G401.6 (cell line): ENCODE data around the gene ARL15.
"Not testable (repeated sequence)": the region's sequence is repeated elsewhere in the genome, so short reads cannot be mapped to it uniquely, and the experiment has no call there.

Source experiments
- FAIRE-seq: peaks from 2 replicates; lab custom pipeline; 2012; peaks lifted over from hg19 to GRCh38; lab: Jason Lieb, UNC

ARL15 gene

DNA sequence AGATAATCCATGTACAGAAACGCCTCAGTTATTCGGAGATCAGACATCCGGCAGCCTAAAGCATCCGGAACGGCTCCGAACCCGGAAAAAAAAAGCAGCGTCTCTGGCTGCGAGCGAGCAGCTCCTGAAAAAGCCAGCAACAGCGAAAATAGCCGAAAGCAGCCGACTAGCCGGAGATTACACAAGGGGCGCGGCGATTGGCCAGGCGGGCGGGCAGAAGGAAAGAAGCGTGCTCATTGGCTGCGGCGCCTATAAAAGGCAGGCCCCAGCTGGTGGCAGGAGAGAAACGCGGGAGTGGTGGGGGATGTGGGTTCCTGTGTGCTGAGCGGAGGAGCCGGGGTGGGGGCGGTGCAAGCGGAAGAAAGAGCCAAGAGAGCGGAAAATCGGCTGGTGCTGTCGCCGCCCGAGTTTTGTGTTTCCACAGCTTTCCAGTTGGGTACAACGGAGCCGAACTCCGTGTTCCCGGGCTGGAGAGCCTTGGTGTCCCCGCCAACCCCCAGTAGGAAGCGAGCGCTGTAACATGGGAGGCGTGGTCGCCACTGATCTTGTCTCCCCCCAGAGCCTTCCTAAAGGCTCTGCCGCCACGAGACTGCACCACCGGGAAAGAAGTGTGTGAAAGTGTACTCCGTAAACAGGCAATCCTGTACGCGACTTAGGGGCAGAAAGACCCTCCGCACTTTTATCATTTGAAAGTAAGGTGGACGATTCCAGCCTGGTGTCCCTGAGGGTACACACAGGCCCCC is at the start of gene ARL15:
ARL15 (minus strand) TSS at position 141 of the 743 bp plus-strand sequence.
- FAIRE-seq, result peak; percentile 60

DNA sequence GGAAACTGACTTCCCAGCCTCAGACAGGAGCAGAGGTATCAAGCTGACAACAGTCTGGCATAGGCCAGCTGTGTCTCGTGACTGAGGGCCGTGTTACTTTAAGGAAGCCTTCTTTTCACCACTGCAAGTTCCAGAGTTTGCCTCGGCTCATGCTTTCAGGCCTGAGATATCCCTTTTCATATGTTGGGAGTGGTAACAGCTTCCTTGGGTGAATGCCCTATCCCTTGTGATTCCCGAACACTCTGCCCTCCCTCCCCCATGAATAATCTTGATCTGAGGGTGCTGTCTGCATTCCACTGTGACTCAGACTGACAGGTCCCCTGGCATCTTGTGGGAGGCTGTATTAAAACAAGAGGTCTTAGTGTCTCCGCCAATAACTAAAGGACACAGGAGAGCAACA is 49.7 kb upstream of the ARL15 start:
- no peak for FAIRE-seq

DNA sequence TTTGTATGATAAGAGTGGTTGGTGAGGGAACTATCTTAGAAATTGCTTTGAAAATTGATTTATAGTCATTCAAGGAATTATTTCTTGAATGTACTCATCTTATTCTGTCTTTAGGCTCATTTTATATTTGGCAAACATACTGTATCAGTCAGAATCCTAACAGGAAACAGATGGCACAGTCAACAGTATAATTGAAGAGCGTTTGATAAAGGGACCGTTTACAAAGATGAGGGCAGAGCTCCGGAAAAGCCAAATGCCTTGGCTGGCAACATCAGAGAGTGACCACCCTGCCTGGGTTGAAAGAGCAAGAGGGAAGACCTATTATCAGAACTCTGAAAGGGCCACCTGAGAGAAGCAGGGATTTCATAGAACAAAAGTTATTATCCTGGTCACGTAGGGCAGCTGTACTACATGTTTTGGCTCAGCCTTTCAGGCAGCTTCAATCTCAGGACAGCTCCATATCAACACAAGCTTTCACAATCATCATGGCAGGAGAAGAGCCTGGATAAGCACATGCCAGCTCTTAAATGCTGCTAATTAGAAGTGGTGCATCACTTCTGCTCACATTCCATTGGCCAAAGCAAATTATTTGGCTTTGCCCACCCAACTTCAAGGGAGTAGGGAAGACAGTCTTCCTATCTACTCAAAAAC is 47.2 kb upstream of the ARL15 start:
- FAIRE-seq, result no peak

DNA sequence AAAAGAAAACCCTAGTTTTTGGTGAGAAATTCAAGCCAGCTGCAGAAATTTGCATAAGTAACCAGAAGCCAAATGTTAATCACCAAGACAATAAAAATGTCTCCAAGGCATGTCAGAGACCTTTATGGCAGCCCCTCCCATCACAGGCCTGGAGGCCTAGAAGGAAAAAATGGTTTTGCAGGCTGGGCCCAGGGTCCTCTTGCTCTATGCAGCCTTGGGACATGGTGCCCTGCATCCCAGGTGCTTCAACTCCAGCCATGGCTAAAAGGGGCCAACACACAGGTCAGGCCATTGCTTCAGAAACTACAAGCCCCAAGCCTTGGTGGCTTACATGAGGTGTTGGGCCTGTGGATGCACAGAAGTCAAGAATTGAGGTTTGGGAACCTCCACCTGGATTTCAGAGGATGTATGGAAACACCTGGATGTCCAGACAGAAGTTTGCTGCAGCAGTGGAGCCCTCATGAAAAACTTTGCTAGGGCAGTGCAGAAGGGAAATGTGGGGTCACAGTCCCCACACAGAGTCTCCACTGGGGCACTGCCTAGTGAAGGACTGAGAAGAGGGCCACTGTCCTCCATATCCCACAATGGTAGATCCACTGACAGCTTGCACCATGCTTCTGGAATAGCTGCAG is 43.7 kb upstream of the ARL15 start:
- FAIRE-seq, result not testable (repeated sequence)

DNA sequence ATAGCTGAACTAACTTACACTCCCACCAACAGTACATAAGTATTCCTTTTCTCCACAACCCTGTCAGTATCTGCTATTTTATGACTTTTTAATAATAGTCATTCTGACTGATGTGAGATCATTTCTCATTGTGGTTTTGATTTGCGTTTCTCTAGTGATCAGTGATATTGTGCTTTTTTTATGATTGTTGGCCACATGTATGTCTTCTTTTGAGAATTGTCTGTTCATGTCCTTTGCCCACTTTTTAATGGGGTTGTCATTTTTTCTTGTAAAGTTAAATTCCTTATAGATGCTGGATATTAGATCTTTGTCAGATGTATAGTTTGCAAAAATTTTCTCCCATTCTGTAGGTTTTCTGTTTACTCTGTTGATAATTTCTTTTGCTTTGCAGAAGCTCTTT is 42.2 kb upstream of the ARL15 start:
- FAIRE-seq, result not testable (repeated sequence)

DNA sequence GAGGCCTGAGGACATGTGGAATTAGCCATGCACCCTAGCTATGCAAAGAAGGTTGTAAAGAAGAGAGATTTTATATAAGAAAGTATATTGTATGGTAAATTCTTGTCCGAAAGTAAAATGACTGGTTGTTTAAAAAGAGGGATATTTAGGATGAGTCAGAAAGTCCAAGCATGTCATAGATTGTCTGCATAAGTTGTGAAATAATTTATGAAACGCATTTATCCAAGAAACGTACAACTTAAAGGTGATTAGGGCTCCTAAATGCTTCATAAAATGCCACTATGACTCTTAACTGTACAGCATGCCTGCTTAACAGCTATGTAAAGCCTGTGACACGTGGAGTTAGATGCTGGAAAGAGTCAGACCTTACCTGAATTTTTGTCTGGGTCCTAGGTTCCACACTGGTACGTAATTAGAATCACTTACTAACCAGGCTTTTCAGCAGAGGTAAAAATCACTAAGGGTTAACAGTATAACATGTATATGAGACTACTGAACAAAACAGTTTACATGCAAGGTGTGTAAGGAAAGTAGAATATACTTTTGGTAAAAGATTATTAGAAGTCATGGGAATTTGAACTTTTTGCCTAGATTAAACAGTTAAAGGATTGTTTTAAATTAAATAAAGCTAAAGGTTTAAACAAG is 37.0 kb upstream of the ARL15 start:
- FAIRE-seq, result no peak

DNA sequence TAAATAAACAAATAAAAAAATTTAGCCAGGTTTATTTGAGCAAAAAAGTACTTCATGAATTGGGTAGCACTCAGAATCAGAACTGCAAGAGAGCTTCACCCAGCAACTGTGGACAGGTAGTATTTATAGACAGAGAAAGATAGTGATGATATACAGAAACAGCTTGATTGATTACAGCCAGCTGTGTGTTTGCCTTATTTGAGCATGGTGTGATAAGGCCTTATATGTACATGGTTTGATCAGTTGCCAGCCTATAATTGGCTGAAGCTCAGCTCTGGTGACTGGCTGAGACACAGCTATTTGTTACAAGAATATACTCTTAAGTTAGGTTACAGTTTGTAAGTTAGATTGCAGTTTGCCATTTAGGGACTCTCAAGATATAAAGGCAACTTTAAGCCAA is 34.3 kb upstream of the ARL15 start:
- no peak for FAIRE-seq

DNA sequence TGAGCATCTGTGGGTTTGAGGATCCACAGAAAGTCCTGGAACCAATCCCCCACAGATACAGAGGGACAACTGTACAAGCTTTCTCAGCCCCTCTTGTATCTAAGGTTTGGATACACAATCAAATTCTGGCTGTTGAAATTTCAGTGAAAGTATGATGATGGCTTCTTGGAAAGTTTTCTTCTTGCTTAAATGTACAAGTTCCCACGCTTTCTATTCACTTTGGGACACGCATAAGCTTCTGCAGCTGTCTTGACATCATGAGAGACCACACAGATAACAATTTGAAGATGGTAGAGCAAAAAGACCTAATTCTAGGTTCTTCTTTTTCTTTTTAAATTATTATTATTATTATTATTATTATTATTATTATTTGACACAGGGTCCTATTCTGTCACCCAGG is 31.6 kb upstream of the ARL15 start:
- FAIRE-seq, result no peak

DNA sequence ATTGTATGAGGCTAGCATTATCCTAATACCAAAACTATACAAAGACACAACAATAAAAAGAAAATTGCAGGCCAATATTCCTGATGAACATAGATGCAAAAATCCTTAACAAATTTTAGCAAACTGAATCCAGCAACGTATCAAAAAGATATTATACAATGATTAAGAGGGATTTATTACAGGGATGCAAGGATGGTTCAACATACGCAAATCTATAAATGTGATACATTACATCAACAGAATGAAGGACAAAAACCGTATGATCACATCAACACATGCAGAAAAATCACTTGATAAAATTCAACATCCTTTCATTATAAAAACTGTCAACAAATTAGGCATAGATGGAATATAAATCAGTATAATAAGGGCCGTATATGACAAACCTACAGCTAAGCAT is 27.1 kb upstream of the ARL15 start:
- no peak for FAIRE-seq

DNA sequence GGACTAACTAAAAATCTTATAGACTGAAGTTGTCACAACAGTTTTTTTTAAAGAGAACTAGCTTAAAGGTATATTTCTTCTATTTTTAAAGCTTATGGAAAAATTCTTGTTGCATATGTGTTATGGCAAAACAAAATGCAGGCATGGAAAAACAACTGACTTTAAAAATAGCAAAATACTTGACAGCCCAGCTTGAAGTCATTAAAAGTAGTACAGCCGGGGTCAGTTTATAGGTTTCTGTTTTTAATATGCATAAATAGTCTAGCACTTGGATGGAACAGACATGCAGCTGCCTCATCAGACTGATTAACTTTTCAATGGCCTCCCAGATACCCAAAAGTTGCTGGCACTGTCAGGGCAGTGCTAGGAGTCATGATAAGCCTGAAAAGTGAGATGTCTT is 22.3 kb upstream of the ARL15 start:
- FAIRE-seq, result no peak

DNA sequence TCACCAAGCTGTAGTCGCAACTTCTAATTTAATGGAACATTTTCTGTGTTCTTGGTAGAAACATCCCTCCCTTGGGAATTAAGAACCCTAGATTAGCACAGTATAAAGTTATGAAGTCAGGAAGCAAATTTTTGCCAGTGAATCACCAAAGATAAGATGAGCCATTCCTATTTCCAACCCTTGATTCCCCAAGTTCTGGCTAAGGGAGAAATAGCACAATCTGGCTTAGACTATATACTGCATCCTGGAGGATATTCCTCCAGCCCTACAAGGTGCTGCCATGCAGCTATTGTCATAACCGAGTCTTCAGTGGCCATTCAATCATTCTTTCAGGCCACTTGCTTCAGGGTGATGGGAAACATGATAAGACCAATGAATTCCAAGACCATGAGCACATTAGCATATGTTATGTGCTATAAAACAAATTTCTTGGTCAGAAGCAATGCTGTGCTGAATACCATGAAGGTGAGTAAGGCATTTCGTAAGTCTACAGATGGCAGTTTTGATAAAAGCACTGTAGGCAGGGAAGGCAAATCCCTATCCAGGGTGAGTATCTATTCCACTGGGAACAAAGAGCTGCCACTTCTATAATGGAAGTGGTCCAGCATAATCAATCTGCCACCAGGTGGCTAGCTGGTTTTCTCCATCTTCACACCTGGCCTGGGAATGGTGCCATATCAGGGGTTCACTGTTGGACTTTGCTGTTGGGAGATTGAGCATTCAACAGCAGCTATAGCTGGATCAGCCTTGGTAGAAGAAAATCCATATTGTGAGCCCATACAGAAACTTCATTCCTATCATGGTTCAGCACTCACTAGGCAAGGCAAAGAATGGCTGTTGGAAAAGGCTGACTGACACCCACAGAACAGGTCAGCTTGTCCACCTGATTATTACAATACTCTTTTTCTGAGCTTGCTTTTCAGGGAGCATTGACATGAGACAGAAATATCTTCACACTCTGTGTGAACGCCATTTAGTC is 19.6 kb upstream of the ARL15 start:
- FAIRE-seq, result no peak

DNA sequence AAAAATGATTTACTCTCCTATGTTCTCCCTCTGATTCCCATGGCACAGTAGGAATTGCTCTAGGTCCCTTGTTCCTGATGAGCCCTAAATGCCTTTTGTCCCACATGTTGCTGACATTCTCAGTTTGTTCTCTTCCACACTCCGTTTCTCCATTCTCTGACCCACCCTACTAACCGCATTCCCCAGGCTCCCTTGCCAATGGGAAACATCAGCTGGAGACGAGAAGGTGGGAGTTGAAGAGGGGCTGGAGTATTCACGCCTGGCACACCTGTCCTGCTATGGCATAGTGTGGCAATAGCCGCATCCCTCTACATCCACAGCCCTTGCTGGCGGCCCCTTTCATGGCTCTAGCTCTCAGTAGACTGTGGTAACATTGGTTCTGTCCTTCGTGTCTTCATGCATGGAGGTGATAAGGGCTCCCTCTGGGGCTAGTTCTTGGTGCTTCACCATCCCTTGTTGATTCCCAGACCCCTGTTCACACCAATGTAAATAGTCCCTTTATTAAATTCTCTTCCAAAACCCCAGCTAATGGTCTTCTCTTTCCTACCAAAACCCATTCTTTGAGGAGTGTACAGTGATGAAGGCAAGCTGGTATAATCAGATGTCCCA is 16.4 kb upstream of the ARL15 start:
- FAIRE-seq, result no peak

DNA sequence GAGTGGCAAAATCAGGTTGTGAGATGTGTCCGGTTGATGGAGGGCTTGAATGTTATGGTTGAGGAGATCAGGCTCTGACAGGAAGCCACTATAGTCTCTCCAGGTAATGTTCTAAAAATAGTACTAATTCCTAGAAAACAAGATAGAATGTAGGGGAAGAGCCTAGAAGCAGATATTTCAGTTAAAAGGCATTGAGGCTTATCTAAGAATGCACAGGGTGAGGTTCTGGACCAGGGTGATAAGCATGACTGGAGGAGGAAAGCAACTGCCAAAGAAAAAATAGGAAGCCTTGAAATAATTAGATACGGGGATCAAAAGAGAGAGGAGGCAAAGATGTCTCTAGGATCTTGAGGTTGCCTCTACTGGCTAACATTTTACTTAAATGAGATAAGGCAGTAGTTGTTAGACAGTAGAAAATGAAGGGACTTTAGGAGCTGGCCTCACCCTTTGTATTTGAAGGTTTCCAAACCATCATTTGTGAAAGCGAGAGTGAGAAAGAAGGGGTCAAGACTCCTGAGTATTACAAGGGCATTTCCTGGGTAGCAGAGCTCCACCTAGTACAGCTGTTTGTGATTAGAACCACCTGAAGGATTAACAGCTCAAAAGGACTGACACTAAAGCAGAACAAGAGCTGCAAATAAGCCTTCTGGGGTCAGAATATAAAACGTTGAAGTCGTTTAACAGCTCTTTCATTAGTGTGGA is 15.4 kb upstream of the ARL15 start:
- FAIRE-seq, result no peak

DNA sequence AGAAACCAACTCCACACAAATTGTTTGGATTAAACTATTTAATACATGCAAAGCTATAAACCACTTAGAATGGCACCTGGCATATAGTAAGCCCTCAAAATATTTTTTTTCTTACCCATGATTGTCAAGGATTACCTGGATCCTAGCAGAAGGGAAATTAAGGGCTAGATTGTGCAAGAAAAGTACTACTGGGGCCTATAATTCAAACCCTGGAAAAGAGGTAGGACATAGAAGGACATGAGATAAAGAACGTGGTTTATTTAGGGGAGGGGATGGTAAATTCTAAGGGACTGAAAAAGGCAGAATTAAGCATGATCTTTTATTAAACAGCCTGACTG is 14.9 kb upstream of the ARL15 start:
- no peak for FAIRE-seq

DNA sequence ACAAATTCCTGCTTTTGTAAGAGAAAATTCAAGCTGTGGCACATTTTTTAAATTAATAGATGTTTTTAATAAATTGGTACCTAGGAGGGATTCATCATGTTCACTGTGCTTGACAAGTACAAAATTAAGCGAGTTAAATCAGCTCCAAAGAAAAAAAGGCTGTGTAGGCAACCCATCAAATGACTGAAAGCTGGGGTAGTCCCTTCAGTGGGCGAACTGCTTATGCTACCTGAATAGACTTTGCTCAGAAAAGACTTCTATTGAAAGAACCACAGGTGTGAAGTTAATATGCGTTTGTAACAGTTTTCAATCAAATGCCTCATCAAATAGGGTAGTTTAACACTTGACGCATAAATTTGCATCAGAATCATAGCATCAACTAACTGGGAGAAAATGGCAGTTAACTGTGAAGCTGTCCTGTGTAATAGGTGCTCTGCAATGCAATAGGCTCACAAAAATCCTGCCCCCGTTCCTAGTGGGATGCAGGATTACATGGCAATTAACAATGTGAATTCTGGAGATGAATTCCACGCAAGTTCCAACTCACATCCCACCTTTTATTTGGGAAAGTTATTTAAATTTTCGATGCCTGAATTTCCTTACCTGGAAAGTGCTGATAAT is 14.4 kb upstream of the ARL15 start:
- no peak for FAIRE-seq

DNA sequence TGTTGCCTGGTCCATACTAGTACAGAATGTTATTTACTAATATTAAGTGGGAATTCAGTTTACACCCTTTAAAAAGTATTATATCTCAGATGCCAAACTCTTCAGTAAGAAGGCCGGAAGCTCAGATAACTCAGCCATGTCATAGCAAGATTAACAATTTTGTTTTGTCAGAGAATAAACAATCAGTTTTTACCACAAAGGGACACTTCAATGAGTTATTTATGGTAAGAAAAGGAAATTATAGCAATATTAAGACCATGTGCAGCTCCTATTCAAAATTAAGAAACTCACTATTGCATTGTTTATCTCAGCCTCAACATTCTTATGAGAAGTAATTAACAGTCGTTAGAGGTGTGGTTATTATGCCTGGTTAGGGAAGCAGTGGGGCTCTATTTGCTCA is 13.1 kb upstream of the ARL15 start:
- FAIRE-seq, result no peak

DNA sequence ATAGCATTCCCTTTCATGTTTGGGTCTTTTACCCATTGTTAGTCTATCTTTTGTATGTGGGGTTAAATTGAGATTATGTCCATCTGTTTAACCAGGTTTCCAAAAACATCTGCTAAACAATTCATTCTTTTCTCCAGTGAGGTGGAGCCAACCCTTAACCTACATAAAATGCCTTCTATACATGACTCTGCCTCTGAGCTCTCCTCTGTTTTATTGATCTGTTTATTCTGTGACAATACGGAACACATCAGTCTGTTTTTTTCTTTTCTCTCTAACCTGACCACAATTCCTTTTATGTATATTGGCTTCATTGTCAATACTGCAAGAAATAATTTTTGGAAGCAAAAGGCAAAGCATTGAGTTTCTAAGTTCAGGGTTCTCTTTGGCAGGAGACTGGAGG is 9.9 kb upstream of the ARL15 start:
- no peak for FAIRE-seq

DNA sequence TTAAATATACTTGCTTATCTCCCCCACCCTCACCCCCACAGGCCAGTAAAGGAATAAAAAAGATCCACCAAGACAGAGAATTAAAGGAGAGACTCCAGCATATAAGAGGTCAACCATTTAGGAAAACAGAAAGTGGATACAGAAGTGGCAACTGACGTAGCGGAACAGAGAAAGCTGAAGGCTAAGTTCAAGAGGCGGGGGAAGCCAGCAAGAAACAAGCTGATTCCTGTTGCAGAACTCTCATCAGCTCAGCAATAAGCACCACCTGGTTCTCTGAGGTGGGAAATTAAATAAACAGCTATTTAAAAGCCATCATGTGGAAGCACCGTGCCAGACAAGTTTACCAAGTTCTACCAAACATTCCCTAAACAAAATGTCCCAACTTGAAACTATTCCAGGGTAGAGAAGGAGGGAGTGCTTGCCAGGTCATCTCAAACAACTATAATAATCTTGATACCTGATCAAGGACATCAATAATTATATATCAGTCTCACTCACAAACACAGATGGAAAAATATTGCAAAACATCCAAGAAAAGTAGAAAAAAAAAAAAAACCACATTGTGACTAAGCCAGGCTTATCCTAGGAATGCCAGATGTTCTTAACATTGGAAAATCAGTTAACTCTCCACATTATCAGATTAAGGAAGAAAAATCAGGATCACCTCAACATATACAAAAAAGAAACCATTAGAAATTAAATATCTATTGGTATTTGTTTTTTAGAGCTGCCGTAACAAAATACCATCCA is 7.3 kb upstream of the ARL15 start:
- no peak for FAIRE-seq

DNA sequence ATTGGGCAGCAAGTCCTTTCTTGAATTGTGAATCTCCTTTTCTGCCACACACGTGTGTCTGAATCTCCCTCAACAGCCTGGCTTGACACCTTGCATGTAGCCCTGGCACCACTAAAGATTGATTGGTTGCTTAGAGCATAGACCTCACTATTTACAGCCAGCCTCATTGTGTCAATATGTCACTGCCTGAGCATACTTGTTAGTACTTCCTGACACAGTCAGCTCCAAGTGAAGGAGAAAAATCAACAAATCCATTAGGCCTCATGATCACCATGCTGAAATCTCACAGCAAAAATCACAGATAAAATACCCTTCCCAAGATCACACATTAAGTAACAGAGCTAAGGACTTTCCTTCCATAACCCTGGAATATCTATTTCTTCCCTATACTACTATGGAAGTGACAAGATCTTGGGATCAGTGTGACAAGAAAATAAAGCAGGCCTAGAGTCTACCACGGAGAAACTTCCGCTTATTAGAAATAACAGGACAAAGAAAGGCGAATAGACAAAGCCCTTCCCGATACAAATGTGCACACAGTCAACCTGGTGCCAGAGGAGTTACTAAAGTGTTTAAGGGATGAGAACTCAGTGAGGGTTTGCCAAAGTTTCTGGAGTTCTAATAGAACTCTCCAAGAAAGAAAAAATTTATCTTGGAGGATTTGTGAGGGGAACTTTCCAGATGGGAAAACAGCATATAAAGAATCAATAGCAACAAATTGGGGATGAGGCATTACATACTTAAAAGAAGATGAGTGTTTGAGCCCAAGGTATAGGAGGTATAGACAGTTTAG is 5.6 kb upstream of the ARL15 start:
- no peak for FAIRE-seq
